Peyer's patch (tissue), 4 donors: ENCODE measurements around the gene GID8.

Experiments used
- CTCF ChIP-seq, 6 experiments: fragments of 450-650 bp in 4 of 6; fragments of 200-600 bp in 2 of 6; sonication (generic) in 1 of 6; IDR thresholded peaks; one replicate each; pipeline ENCODE4 v1.5.1; 2017 to 2019; ENCODE audit warnings: antibody characterized with exemption in 6 of 6, mild to moderate bottlenecking in 3 of 6, moderate library complexity in 1 of 6
- POLR2A ChIP-seq, 2 donors: fragments of 450-650 bp; IDR thresholded peaks; one replicate each; pipeline ENCODE4 v1.5.1; 2017; ENCODE audit warnings: antibody characterized with exemption in 2 of 2, mild to moderate bottlenecking in 2 of 2, moderate library complexity in 2 of 2

GRCh38 chr20:62906209-62906608 is 31.7 kb upstream of the GID8 start:
- TF ChIP-seq CTCF (IDR thresholded peaks at IDR 0.05) (no peak), POLR2A (IDR thresholded peaks at IDR 0.05) (no peak)
